Neural progenitor cell (in vitro differentiated cells): ENCODE results near the gene NHLRC4.

Experiments used
- CTCF ChIP-seq: fragments of 200-600 bp; sonication (generic); IDR thresholded peaks from 2 replicates; pipeline ENCODE4 v1.5.1; 2017; ENCODE audit warnings: antibody characterized with exemption, mild to moderate bottlenecking
- EZH2phosphoT487 ChIP-seq: fragments of 200-600 bp; sonication (generic); IDR thresholded peaks from 2 replicates; pipeline ENCODE4 v1.6.1; 2017; ENCODE audit warnings: antibody characterized with exemption

- TF ChIP-seq CTCF (no peak), EZH2phosphoT487 (no peak)
Measured at GRCh38 chr16:554640-555365, 12.0 kb upstream of the NHLRC4 start.
